ENCODE measurements around the gene LPAR2. TPM values are rescaled to one million over a fixed set of nuclear protein-coding genes. Genes with fewer than 3 reads are reported as not detected.

Gene LPAR2
- total and polyA plus RNA-seq, 2 of the 13 experiments (the other 11 are each of a cell fraction or from before 2014, with no cell fraction given) = 0.86 to 3.6 TPM

- TF ChIP-seq CEBPZ (IDR thresholded peaks at IDR 0.05; ENCODE audit: low read length) = no peak
- peak; percentile 96 for TF ChIP-seq NFYB (CRISPR knock-in tag; IDR thresholded peaks at IDR 0.05)
- peak; percentile 98 for TF ChIP-seq RXRA (CRISPR knock-in tag; IDR thresholded peaks at IDR 0.05)
- TF ChIP-seq MZF1 (CRISPR knock-in tag; IDR thresholded peaks at IDR 0.05; ENCODE audit: borderline replicate concordance) = no peak
- no peak for TF ChIP-seq JUND (CRISPR knock-in tag; IDR thresholded peaks at IDR 0.05)
- no peak for TF ChIP-seq ZHX2 (IDR thresholded peaks at IDR 0.05; ENCODE audit: low read depth)
- TF ChIP-seq ZHX2 (CRISPR knock-in tag; IDR thresholded peaks at IDR 0.05; ENCODE audit: borderline replicate concordance) = no peak
- 0 out of 2 replicates have a peak, but pooled peaks have one; percentile 17 for TF ChIP-seq ZNF451 (CRISPR knock-in tag; IDR thresholded peaks at IDR 0.05)
- no peak for TF ChIP-seq TMF1 (CRISPR knock-in tag; IDR thresholded peaks at IDR 0.05; ENCODE audit: low read depth)
- TF ChIP-seq TEF (CRISPR knock-in tag; IDR thresholded peaks at IDR 0.05) = peak; percentile 57; the same call in 1 of the 2 replicates
- TF ChIP-seq ISL2 (CRISPR knock-in tag; IDR thresholded peaks at IDR 0.05) = peak; percentile 62; the same call in 1 of the 2 replicates
- 0 out of 2 replicates have a peak, but pooled peaks have one; percentile 33 for TF ChIP-seq ZIK1 (CRISPR knock-in tag; IDR thresholded peaks at IDR 0.05; ENCODE audit: borderline replicate concordance, low read depth)
- TF ChIP-seq LRRFIP1 (CRISPR knock-in tag; conservative IDR thresholded peaks at IDR 0.05) = no peak
- TF ChIP-seq ZSCAN30 (CRISPR knock-in tag; IDR thresholded peaks at IDR 0.05) = peak; percentile 84; the same call in 1 of the 2 replicates
- peak; percentile 26 for TF ChIP-seq CBX1 (IDR thresholded peaks at IDR 0.05; ENCODE audit: low read depth)
- TF ChIP-seq HES4 (CRISPR knock-in tag; IDR thresholded peaks at IDR 0.05; ENCODE audit: borderline replicate concordance) = no peak
- TF ChIP-seq ZNF3 (CRISPR knock-in tag; IDR thresholded peaks at IDR 0.05) = no peak
These were observed 40.4 kb upstream of the LPAR2 start, which contains the start of gene ZNF101 (continued) for GRCh38 chr19:19668230-19669012.

Data from HepG2 (cell line).